GM23338 (cell line): Measurements from ENCODE around the gene LMX1B.
A peak's percentile ranks its signal among the peaks of the same experiment; 100 is the strongest.

Source experiments
- EZH2 ChIP-seq: fragments of 200-600 bp; sonication (generic); IDR thresholded peaks from one replicate; pipeline ENCODE4 v1.8.0; 2017; ENCODE audit warnings: antibody characterized with exemption, mild to moderate bottlenecking, low read depth; ENCODE audit not compliant: unreplicated experiment
- EZH2phosphoT487 ChIP-seq: fragments of 200-600 bp; sonication (generic); IDR thresholded peaks from one replicate; pipeline ENCODE4 v1.8.1; 2018; ENCODE audit warnings: antibody characterized with exemption; ENCODE audit not compliant: unreplicated experiment
- POLR2AphosphoS5 ChIP-seq: IDR thresholded peaks from 2 replicates; pipeline ENCODE4 v1.6.1; 2016; ENCODE audit warnings: antibody characterized with exemption, low read depth
- STAT1 ChIP-seq: IDR thresholded peaks from one replicate; pipeline ENCODE4 v1.6.1; 2016; ENCODE audit warnings: antibody characterized with exemption; ENCODE audit not compliant: unreplicated experiment
- ZNF114 ChIP-seq: fragments of 250-450 bp; sonication (Bioruptor Pico); IDR thresholded peaks from 2 replicates; pipeline ENCODE4 v1.5.0; 2020; ENCODE audit warnings: mild to moderate bottlenecking, moderate library complexity
- ZNF331 ChIP-seq: fragments of 250-450 bp; sonication (Bioruptor Pico); IDR thresholded peaks from 2 replicates; pipeline ENCODE4 v1.5.0; 2020; ENCODE audit warnings: low read depth, mild to moderate bottlenecking, moderate library complexity
- TF ChIP-seq, protein P1 (sequence below), 2 experiments: fragments of 200-600 bp in 1 of 2; sonication (generic) in 1 of 2; conservative IDR thresholded peaks; 2 replicates each; pipeline versions ENCODE4 v1.5.1 to v1.6.1; 2016 to 2017; ENCODE audit warnings: antibody characterized with exemption in 2 of 2, low read depth in 2 of 2, mild to moderate bottlenecking in 2 of 2, moderate library complexity in 1 of 2
- TF ChIP-seq, protein P2 (sequence below): IDR thresholded peaks from one replicate; pipeline ENCODE4 v1.6.1; 2018; ENCODE audit warnings: antibody characterized with exemption; ENCODE audit not compliant: unreplicated experiment

DNA sequence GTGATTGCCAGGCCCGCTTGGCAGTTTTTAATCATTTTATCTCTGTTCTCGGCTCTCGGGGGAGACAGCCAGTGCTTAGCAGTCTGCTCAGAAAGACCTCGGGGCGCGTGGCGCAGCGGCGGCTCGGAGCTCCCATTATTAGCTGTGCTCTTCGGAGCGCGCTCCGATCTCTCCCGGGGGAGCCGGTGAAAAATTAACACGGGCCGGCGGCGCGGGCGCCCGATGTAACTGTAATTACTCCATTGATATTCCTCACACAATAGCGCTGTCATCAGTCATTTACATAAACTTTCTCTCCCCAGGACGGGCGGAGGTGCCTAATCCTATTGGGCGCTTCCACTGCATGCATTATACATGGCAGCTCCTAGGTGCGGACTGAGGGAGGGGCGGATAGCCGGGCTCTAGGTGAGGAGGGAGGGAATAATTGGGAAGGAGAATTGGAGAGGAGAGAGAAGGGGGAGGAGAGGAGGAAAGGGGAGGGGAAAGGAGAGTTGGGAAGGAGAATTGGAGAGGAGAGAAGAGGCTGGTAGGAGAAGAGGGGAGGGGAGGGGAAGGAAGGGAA, 24.9 kb downstream of the LMX1B start:
- TF ChIP-seq, protein P1, sequence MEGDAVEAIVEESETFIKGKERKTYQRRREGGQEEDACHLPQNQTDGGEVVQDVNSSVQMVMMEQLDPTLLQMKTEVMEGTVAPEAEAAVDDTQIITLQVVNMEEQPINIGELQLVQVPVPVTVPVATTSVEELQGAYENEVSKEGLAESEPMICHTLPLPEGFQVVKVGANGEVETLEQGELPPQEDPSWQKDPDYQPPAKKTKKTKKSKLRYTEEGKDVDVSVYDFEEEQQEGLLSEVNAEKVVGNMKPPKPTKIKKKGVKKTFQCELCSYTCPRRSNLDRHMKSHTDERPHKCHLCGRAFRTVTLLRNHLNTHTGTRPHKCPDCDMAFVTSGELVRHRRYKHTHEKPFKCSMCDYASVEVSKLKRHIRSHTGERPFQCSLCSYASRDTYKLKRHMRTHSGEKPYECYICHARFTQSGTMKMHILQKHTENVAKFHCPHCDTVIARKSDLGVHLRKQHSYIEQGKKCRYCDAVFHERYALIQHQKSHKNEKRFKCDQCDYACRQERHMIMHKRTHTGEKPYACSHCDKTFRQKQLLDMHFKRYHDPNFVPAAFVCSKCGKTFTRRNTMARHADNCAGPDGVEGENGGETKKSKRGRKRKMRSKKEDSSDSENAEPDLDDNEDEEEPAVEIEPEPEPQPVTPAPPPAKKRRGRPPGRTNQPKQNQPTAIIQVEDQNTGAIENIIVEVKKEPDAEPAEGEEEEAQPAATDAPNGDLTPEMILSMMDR (conservative IDR thresholded peaks at IDR 0.05; ENCODE audit: low read depth in 2 of 2): no peak
- no peak for TF ChIP-seq POLR2AphosphoS5
- no peak for TF ChIP-seq EZH2phosphoT487
- TF ChIP-seq, protein P2, sequence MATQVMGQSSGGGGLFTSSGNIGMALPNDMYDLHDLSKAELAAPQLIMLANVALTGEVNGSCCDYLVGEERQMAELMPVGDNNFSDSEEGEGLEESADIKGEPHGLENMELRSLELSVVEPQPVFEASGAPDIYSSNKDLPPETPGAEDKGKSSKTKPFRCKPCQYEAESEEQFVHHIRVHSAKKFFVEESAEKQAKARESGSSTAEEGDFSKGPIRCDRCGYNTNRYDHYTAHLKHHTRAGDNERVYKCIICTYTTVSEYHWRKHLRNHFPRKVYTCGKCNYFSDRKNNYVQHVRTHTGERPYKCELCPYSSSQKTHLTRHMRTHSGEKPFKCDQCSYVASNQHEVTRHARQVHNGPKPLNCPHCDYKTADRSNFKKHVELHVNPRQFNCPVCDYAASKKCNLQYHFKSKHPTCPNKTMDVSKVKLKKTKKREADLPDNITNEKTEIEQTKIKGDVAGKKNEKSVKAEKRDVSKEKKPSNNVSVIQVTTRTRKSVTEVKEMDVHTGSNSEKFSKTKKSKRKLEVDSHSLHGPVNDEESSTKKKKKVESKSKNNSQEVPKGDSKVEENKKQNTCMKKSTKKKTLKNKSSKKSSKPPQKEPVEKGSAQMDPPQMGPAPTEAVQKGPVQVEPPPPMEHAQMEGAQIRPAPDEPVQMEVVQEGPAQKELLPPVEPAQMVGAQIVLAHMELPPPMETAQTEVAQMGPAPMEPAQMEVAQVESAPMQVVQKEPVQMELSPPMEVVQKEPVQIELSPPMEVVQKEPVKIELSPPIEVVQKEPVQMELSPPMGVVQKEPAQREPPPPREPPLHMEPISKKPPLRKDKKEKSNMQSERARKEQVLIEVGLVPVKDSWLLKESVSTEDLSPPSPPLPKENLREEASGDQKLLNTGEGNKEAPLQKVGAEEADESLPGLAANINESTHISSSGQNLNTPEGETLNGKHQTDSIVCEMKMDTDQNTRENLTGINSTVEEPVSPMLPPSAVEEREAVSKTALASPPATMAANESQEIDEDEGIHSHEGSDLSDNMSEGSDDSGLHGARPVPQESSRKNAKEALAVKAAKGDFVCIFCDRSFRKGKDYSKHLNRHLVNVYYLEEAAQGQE: no peak
- TF ChIP-seq ZNF331 (CRISPR knock-in tag): no peak
- TF ChIP-seq ZNF114 (CRISPR knock-in tag): no peak
- peak; percentile 70 for TF ChIP-seq EZH2
- TF ChIP-seq STAT1: no peak
